Stimulated activated CD4-positive, alpha-beta T cell treated with anti-CD3 and anti-CD28 coated beads, Interleukin-15, amount 100 ng/mL, for 24 hours (primary cell): Measurements from ENCODE around the gene ENTHD1.

Experiments
- DNase-seq: peaks from one replicate; pipeline ENCODE4 v3.0.0-alpha.2; 2020

The ENTHD1 gene

DNA sequence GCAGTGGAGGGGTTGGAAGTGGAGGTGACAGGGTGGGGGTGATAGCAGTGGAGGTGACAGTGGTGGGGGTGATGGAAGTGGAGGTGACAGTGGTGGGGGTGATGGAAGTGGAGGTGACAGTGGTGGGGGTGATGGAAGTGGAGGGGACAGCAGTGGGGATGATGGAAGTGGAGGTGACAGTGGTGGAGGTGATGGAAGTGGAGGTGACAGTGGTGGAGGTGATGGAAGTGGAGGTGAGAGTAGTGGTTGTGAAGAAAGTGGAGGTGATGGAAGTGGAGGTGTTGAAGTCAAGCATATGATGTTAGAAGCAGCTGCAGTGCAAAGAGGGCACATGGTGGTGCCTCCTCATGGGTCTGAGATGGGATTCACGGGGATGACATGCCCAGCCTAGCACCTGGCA, 181.5 kb downstream of the ENTHD1 start:
- DNase-seq = no peak

GRCh38 chr22:39710380-39711150, 183.0 kb downstream of the ENTHD1 start:
- no peak for DNase-seq

DNA sequence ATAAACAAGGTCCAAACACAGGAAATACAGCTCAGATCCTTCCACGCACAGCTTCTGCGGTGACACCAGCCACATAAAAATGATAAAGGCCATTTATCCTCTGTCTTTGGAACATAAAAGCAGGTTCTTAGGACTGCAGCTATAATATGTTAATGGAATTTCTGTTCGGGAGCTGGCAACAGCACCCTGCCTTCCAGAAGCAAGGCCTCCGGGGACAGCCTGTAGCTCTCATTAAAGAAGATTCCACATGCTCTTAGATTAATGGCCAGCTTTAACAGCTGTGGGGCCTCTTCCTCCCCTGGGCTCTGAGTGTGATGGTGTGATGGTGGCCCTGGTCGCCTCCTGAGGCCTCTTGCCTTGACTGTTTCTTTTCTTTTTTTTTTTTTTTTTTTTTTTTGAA, 185.7 kb downstream of the ENTHD1 start:
- no peak for DNase-seq

DNA sequence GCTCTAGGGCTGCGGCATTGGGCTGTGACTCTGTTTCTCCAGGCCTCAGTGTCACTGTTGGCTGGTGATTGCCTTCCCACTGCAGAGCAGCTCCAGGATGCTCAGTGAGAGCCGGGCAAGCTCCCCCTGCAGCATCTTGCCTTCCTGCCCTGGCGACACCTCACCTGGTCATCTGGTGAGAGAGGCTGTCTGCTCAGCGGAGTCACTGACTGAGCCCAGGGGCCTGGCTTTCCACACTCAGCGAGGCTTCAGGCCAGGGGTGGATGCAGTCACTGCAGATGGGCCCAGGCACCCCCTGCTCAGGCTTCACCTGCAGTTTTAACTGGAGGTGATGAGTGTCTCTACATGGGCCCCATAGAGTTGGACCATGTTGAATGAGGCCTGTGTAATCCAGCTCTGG, 186.2 kb downstream of the ENTHD1 start:
- no peak for DNase-seq

DNA sequence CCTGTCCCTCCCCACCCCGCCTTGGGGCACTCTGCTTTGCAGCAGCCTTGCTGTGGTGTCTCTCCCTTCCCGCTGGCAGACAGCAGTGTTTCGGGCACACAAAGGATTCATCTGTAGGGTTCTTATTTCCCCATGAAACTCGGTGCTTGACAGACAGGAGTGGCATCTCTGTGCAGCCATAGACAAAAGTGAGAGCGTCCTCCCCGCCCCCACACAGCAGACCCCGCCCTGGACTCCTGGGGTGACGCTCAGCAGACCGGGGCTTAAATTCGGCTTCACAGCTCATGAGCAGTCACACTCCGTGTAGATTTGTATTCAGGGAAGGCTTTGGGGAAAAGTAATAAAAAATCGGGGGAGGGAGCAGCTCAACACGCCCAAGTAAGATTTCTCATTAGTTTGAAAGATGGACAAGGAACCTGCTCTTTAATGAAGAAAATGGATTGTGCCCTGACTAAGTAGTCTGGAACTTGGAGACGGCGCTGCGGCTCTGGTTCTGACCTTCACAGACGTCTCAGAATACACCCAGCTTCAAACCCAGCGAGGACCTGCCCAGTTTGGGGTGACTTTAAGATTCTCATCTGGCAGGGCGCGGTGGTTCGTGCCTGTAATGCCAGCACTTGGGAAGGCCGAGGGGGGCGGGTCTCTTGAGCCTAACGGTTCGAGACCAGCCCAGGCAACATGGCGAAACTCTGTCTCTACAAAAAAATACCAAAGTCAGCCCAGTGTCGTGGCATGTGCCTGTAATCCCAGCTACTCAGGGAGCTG, 187.0 kb downstream of the ENTHD1 start:
- DNase-seq = no peak

- DNase-seq = no peak
Observed at GRCh38 chr22:39705386-39705785, 188.2 kb downstream of the ENTHD1 start.

DNA sequence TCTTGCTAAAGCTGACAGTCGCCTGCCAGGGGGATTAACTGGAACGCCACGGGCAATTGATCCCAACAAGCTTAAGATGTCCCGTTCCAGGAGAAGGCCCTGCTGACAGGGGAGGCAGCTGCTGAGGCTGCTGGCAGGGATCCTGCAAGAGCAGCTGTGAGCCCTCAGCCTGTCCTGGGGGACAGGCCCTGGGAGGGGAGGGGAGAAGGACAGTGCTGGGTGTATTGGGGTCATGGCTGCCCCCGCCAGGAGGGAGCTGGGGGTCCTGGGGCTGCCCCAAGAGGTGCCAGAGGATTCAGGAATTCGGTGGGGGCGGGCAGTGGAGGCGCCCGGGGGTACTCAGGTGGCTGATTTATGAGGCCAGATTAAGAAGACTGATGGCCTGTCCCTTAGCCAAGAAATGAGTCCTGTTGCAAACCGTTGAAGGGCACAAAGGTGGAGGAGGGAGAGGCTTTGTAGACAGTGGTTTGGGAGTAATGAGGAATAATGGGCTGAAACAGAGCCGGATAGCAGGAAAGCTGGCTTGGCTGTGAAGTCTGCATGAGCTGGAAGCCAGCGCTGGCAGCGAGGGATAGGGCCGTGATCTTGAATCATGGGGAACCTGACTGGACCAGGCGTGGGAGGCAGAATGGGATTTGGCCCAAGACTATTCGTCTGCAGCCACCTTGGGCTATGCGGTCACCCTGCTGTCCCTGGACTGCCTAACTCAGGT, 189.5 kb downstream of the ENTHD1 start:
- DNase-seq = no peak

- DNase-seq = no peak
Observed at GRCh38 chr22:39703091-39703490, 190.5 kb downstream of the ENTHD1 start.

GRCh38 chr22:39700565-39700964, 193.0 kb downstream of the ENTHD1 start:
- no peak for DNase-seq

GRCh38 chr22:39699631-39700360, 193.8 kb downstream of the ENTHD1 start:
- DNase-seq = no peak

DNA sequence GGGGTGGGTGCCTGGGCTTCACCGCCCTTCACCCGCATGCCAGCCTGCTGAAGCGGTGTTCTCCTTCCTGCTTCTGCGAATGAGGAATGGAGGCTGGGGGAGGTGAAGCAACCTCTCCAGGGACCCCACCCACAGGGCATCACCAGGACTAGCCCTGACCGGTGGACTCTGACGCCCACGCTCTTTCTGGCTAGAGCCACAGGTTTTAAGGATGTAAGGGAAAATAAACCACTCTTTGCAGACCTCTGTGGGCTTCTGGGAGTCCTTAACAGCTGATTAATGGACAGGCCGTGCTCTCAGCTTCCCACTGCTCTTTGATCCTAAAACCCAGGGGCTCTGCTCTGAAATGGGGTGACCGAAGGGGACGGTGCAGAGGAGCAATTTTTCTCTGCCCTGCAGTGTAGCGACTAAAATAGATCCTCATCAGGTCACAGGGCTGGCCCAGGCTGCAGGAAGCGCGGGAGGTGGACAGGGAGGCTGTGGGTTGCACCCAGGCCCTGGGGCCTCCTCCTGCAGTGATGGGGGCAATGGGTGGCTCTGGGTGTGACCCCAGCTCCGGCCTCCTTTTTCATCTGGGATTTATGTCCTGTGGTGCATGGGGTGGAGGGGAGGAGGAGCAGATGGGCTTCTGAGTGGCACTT, 195.7 kb downstream of the ENTHD1 start:
- DNase-seq = no peak

GRCh38 chr22:39693943-39694500, 199.5 kb downstream of the ENTHD1 start:
- no peak for DNase-seq
